WTC11 (cell line): ENCODE data around the gene SLC15A1. TPM values are rescaled to one million over a fixed set of nuclear protein-coding genes. Genes with fewer than 3 reads are reported as not detected.

ENCODE experiments used
- ATAC-seq: fragments of 200-7000 bp; cut with Tn5 transposase; 2 replicates; pipeline ENCODE4 v1.10.0; 2021; ENCODE audit warnings: mild to moderate bottlenecking, moderate library complexity
- CTCF ChIA-PET: fragments of 300-600 bp; sonication (Branson Sonifier 250); formaldehyde crosslinking; loops from one replicate; lab custom pipeline; 2021; ENCODE audit warnings: antibody characterized with exemption; lab: Charles Lee
- POLR2A ChIA-PET: fragments of 350-600 bp; sonication (Branson Sonifier 250); formaldehyde crosslinking; loops from one replicate; lab custom pipeline; 2021; ENCODE audit warnings: antibody characterized with exemption; lab: Charles Lee
- DNase-seq: peaks from one replicate; pipeline ENCODE4 v3.0.0; 2021; ENCODE audit warnings: low spot score
- H3K27ac Mint-ChIP-seq: 2 replicates; pipeline ENCODE4 v1.8.0; 2021; ENCODE audit warnings: mixed read lengths
- H3K27me3 Mint-ChIP-seq: 2 replicates; pipeline ENCODE4 v1.8.0; 2021; ENCODE audit warnings: low read depth, mild to moderate bottlenecking, moderate library complexity, mixed read lengths
- H3K36me3 Mint-ChIP-seq: 2 replicates; pipeline ENCODE4 v1.8.0; 2021; ENCODE audit warnings: mixed read lengths
- H3K4me1 Mint-ChIP-seq: 2 replicates; pipeline ENCODE4 v1.8.0; 2022; ENCODE audit warnings: mixed read lengths
- H3K4me3 Mint-ChIP-seq: 2 replicates; pipeline ENCODE4 v1.8.0; 2021; ENCODE audit warnings: mild to moderate bottlenecking, moderate library complexity, mixed read lengths
- H3K9me3 Mint-ChIP-seq: 2 replicates; pipeline ENCODE4 v1.8.0; 2021; ENCODE audit warnings: mixed read lengths
- EMX1 ChIP-seq: fragments of 250-450 bp; sonication (Bioruptor Pico); IDR thresholded peaks from 2 replicates; pipeline ENCODE4 v1.8.0; 2021; ENCODE audit warnings: mild to moderate bottlenecking
- FOXJ3 ChIP-seq: sonication (generic); formaldehyde crosslinking; IDR thresholded peaks from 2 replicates; pipeline ENCODE4 v1.9.0; 2021; ENCODE audit warnings: missing genetic modification reagents, mild to moderate bottlenecking, borderline replicate concordance
- FOXK1 ChIP-seq: sonication (generic); formaldehyde crosslinking; IDR thresholded peaks from 2 replicates; pipeline ENCODE4 v1.8.0; 2022; ENCODE audit warnings: mild to moderate bottlenecking, moderate library complexity, missing genetic modification reagents
- FOXP1 ChIP-seq: sonication (generic); formaldehyde crosslinking; IDR thresholded peaks from 2 replicates; pipeline ENCODE4 v1.8.0; 2022; ENCODE audit warnings: missing genetic modification reagents, mild to moderate bottlenecking, moderate library complexity, borderline replicate concordance
- KAT7 ChIP-seq: sonication (generic); formaldehyde crosslinking; IDR thresholded peaks from 2 replicates; pipeline ENCODE4 v1.8.1; 2023; ENCODE audit warnings: missing genetic modification reagents, mild to moderate bottlenecking, borderline replicate concordance
- NFATC4 ChIP-seq: fragments of 250-450 bp; sonication (Bioruptor Pico); IDR thresholded peaks from 2 replicates; pipeline ENCODE4 v1.9.0; 2021; ENCODE audit warnings: mild to moderate bottlenecking
- NFYB ChIP-seq: sonication (generic); formaldehyde crosslinking; conservative IDR thresholded peaks from 2 replicates; pipeline ENCODE4 v1.8.0; 2022; ENCODE audit warnings: low read depth, missing genetic modification reagents
- TEAD1 ChIP-seq: sonication (generic); formaldehyde crosslinking; IDR thresholded peaks from 2 replicates; pipeline ENCODE4 v1.8.0; 2022; ENCODE audit warnings: mild to moderate bottlenecking, missing genetic modification reagents
- TEAD4 ChIP-seq: sonication (generic); formaldehyde crosslinking; IDR thresholded peaks from 2 replicates; pipeline ENCODE4 v1.8.0; 2022; ENCODE audit warnings: mild to moderate bottlenecking, missing genetic modification reagents
- ZNF121 ChIP-seq: sonication (generic); formaldehyde crosslinking; IDR thresholded peaks from 2 replicates; pipeline ENCODE4 v1.8.0; 2023; ENCODE audit warnings: missing genetic modification reagents
- ZNF263 ChIP-seq: sonication (generic); formaldehyde crosslinking; IDR thresholded peaks from 2 replicates; pipeline ENCODE4 v1.8.1; 2022; ENCODE audit warnings: low read depth, mild to moderate bottlenecking, moderate library complexity, missing genetic modification reagents
- ZNF396 ChIP-seq: fragments of 250-450 bp; sonication (Bioruptor Pico); IDR thresholded peaks from 2 replicates; pipeline ENCODE4 v1.8.0; 2021; ENCODE audit warnings: mild to moderate bottlenecking, moderate library complexity, borderline replicate concordance
- total RNA-seq: library from RNA; stranded (reverse); gene quantifications from 3 replicates; pipeline ENCODE4 v1.2.3, GENCODE V29; 2021
- TF ChIP-seq, protein P1 (sequence below): fragments of 250-450 bp; sonication (Bioruptor Pico); IDR thresholded peaks from 2 replicates; pipeline ENCODE4 v1.9.0; 2021; ENCODE audit warnings: moderate library complexity, mild to moderate bottlenecking, inconsistent platforms, borderline replicate concordance
- TF ChIP-seq, protein P2 (sequence below): sonication (generic); formaldehyde crosslinking; IDR thresholded peaks from 2 replicates; pipeline ENCODE4 v1.8.1; 2023; ENCODE audit warnings: mild to moderate bottlenecking, missing genetic modification reagents, borderline replicate concordance
- TF ChIP-seq, protein P3 (sequence below): sonication (generic); formaldehyde crosslinking; conservative IDR thresholded peaks from 2 replicates; pipeline ENCODE4 v1.8.1; 2022; ENCODE audit warnings: mild to moderate bottlenecking, missing genetic modification reagents
- TF ChIP-seq, protein P4 (sequence below): sonication (generic); formaldehyde crosslinking; IDR thresholded peaks from 2 replicates; pipeline ENCODE4 v1.8.0; 2022; ENCODE audit warnings: mild to moderate bottlenecking, missing genetic modification reagents
- TF ChIP-seq, protein P5 (sequence below): sonication (generic); formaldehyde crosslinking; IDR thresholded peaks from 2 replicates; pipeline ENCODE4 v1.8.1; 2022; ENCODE audit warnings: low read depth, mild to moderate bottlenecking, moderate library complexity, missing genetic modification reagents, borderline replicate concordance
- TF ChIP-seq, protein P6 (sequence below): fragments of 250-450 bp; sonication (Bioruptor Pico); IDR thresholded peaks from 2 replicates; pipeline ENCODE4 v1.8.0; 2021; ENCODE audit warnings: mild to moderate bottlenecking
- TF ChIP-seq, protein P7 (sequence below): sonication (generic); formaldehyde crosslinking; IDR thresholded peaks from 2 replicates; pipeline ENCODE4 v1.8.1; 2023; ENCODE audit warnings: mild to moderate bottlenecking, missing genetic modification reagents, moderate library complexity

The SLC15A1 gene
- total RNA-seq, 1 experiment from 2014 or later = 2.3 TPM

DNA sequence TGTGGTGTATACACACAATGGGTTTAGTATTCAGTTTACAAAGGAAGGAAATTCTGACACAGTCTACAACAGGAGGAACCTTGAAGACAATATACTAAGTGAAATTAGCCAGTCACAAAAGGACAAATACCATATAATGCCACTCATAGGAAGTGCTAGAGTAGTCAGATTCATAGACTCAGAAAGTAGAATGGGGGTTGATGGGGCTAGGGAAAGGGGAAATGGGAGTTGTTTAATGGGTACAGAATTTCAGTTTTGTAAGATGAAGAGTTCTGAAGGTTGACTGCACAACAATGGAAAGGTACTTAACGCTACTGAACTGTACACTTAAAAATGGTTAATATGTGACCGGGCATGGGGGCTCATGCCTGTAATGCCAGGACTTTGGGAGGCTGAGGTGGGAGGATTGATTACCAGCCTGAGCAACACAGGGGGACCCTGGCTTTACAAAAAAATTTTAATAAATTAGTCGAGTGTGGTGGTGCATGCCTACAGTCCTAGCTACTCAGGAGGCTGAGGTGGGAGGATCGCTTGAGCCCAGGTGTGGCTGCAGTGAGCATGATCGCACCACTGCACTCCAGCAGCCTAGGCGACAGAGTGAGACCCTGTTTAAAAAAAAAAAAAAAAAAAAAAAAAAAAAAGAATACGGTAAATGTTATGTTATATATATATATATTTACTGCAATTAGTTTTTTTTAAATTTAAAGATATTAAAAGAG lies 45.0 kb downstream of the SLC15A1 start:
- Mint-ChIP-seq H3K27me3 (no peaks in the 10 kb centered on the region), H3K4me1 (no peaks in the 10 kb centered on the region)
- CTCF ChIA-PET = interaction anchor here (0.7 kb wide), 1 partner anchor 120 kb away, joined by 4 read pairs; no protein-coding TSS in a partner anchor

DNA sequence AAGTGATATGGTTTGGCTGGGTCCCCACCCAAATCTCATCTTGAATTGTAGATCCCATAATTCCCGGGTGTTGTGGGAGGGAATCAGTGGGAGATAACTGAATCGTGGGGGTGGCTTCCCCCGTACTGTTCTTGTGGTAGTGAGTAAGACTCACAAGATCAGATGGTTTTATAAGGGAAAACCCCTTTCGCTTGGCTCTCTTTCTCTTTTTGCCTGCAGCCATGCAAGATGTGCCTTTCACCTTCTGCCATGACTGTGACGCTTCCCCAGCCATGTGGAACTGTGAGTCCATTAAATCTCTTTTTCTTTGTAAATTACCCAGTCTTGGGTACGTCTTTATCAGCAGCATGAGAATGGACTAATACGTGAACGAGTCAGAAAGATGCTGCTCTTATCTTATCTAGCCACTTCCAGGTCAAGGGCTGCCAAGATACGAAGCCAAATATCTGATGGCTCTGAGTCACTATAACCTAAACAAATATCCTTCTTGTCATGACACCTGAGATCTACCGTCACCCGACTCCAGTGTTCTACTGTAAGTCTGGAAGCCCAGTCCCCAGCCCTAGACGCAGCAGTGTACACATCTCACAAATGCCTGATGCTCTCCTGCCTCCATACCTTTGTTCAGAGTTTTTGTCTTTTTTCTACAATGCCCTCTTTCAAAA lies 45.9 kb downstream of the SLC15A1 start:
- no peak for ATAC-seq
- no peak overlapping the region for H3K27ac Mint-ChIP-seq
- TF ChIP-seq, protein P1, sequence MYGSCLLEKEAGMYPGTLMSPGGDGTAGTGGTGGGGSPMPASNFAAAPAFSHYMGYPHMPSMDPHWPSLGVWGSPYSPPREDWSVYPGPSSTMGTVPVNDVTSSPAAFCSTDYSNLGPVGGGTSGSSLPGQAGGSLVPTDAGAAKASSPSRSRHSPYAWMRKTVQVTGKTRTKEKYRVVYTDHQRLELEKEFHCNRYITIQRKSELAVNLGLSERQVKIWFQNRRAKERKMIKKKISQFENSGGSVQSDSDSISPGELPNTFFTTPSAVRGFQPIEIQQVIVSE = no peak
- TF ChIP-seq FOXP1 (no peak), KAT7 (CRISPR knock-in tag) (no peak), FOXJ3 (CRISPR knock-in tag) (no peak), FOXK1 (no peak)
- CTCF ChIA-PET = no interaction called here
- DNase-seq = no peak
- POLR2A ChIA-PET = no interaction called here
- no peaks in the 10 kb centered on the region for H3K36me3 Mint-ChIP-seq
- no peaks in the 10 kb centered on the region for H3K4me1 Mint-ChIP-seq
- no peaks in the 10 kb centered on the region for H3K27me3 Mint-ChIP-seq
- H3K9me3 Mint-ChIP-seq = no peaks in the 10 kb centered on the region
- no peak overlapping the region for H3K4me3 Mint-ChIP-seq

More for the DNA sequence above, 45.0 kb downstream of the SLC15A1 start:
- no peaks in the 10 kb centered on the region for H3K36me3 Mint-ChIP-seq
- H3K9me3 Mint-ChIP-seq = no peaks in the 10 kb centered on the region
- H3K4me3 Mint-ChIP-seq = no peak overlapping the region
- H3K27ac Mint-ChIP-seq = no peak overlapping the region
- POLR2A ChIA-PET = interaction anchor here (0.6 kb wide), 1 partner anchor 15 kb away, joined by 7 read pairs; no protein-coding TSS in a partner anchor
- no peak for ATAC-seq
- no peak for DNase-seq
- no peak for TF ChIP-seq NFATC4
- no peak for TF ChIP-seq TEAD4 (CRISPR knock-in tag)
- TF ChIP-seq, protein P2, sequence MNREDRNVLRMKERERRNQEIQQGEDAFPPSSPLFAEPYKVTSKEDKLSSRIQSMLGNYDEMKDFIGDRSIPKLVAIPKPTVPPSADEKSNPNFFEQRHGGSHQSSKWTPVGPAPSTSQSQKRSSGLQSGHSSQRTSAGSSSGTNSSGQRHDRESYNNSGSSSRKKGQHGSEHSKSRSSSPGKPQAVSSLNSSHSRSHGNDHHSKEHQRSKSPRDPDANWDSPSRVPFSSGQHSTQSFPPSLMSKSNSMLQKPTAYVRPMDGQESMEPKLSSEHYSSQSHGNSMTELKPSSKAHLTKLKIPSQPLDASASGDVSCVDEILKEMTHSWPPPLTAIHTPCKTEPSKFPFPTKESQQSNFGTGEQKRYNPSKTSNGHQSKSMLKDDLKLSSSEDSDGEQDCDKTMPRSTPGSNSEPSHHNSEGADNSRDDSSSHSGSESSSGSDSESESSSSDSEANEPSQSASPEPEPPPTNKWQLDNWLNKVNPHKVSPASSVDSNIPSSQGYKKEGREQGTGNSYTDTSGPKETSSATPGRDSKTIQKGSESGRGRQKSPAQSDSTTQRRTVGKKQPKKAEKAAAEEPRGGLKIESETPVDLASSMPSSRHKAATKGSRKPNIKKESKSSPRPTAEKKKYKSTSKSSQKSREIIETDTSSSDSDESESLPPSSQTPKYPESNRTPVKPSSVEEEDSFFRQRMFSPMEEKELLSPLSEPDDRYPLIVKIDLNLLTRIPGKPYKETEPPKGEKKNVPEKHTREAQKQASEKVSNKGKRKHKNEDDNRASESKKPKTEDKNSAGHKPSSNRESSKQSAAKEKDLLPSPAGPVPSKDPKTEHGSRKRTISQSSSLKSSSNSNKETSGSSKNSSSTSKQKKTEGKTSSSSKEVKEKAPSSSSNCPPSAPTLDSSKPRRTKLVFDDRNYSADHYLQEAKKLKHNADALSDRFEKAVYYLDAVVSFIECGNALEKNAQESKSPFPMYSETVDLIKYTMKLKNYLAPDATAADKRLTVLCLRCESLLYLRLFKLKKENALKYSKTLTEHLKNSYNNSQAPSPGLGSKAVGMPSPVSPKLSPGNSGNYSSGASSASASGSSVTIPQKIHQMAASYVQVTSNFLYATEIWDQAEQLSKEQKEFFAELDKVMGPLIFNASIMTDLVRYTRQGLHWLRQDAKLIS (CRISPR knock-in tag) = no peak
- TF ChIP-seq ZNF121 (CRISPR knock-in tag) = no peak
- TF ChIP-seq, protein P1 = no peak
- no peak for TF ChIP-seq ZNF263 (CRISPR knock-in tag)
- no peak for TF ChIP-seq FOXP1

DNA sequence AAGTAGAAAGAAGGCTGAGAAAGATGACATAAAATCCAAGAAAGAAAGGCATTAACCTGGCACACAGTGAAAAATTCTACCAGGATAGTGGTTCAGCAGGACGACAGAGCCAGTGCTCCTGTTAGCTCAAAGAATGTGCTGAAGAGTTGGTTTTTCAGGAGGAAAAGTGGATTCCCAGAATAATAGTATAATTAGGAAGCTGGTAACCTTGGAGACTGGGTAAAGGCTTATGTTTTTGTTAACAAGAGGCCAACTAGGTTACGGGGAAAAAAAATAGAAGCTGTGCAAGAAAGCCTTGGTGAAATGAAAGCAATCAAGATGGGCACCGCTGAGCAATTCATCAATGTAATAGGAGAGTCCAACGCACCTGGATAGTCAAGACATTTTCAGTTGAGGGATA lies 54.7 kb downstream of the SLC15A1 start:
- ATAC-seq = no peak
- no peak overlapping the region for H3K27ac Mint-ChIP-seq
- POLR2A ChIA-PET = no interaction called here
- TF ChIP-seq, protein P3, sequence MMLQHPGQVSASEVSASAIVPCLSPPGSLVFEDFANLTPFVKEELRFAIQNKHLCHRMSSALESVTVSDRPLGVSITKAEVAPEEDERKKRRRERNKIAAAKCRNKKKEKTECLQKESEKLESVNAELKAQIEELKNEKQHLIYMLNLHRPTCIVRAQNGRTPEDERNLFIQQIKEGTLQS (CRISPR knock-in tag) = no peak
- TF ChIP-seq NFATC4 (no peak), ZNF396 (CRISPR knock-in tag) (no peak), NFYB (CRISPR knock-in tag) (no peak), TEAD1 (CRISPR knock-in tag) (no peak), EMX1 (CRISPR knock-in tag) (no peak)
- TF ChIP-seq, protein P4, sequence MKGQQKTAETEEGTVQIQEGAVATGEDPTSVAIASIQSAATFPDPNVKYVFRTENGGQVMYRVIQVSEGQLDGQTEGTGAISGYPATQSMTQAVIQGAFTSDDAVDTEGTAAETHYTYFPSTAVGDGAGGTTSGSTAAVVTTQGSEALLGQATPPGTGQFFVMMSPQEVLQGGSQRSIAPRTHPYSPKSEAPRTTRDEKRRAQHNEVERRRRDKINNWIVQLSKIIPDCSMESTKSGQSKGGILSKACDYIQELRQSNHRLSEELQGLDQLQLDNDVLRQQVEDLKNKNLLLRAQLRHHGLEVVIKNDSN (CRISPR knock-in tag) = no peak
- TF ChIP-seq, protein P5, sequence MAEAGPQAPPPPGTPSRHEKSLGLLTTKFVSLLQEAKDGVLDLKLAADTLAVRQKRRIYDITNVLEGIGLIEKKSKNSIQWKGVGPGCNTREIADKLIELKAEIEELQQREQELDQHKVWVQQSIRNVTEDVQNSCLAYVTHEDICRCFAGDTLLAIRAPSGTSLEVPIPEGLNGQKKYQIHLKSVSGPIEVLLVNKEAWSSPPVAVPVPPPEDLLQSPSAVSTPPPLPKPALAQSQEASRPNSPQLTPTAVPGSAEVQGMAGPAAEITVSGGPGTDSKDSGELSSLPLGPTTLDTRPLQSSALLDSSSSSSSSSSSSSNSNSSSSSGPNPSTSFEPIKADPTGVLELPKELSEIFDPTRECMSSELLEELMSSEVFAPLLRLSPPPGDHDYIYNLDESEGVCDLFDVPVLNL (CRISPR knock-in tag) = no peak
- TF ChIP-seq, protein P6, sequence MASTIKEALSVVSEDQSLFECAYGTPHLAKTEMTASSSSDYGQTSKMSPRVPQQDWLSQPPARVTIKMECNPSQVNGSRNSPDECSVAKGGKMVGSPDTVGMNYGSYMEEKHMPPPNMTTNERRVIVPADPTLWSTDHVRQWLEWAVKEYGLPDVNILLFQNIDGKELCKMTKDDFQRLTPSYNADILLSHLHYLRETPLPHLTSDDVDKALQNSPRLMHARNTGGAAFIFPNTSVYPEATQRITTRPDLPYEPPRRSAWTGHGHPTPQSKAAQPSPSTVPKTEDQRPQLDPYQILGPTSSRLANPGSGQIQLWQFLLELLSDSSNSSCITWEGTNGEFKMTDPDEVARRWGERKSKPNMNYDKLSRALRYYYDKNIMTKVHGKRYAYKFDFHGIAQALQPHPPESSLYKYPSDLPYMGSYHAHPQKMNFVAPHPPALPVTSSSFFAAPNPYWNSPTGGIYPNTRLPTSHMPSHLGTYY (CRISPR knock-in tag) = no peak
- TF ChIP-seq, protein P7, sequence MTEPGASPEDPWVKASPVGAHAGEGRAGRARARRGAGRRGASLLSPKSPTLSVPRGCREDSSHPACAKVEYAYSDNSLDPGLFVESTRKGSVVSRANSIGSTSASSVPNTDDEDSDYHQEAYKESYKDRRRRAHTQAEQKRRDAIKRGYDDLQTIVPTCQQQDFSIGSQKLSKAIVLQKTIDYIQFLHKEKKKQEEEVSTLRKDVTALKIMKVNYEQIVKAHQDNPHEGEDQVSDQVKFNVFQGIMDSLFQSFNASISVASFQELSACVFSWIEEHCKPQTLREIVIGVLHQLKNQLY = no peak
- TF ChIP-seq, all 79 proteins: peak for 0
- peaks cover 9% of the 10 kb centered on the region for H3K4me1 Mint-ChIP-seq
- no peaks in the 10 kb centered on the region for H3K27me3 Mint-ChIP-seq
- H3K9me3 Mint-ChIP-seq = no peaks in the 10 kb centered on the region
- no peak overlapping the region for H3K4me3 Mint-ChIP-seq
- CTCF ChIA-PET = no interaction called here
- no peak for DNase-seq
- H3K36me3 Mint-ChIP-seq = no peaks in the 10 kb centered on the region
